H9 (cell line): ENCODE measurements around the gene ZFAND3. TPM values are rescaled to one million over a fixed set of nuclear protein-coding genes. Genes with fewer than 3 reads are reported as not detected.

Experiments
- DNase-seq: peaks from one replicate; pipeline ENCODE4 v3.0.0-alpha.2; 2017
- H2AFZ ChIP-seq: one replicate; pipeline ENCODE4 v1.6.1; 2013; ENCODE audit warnings: mild to moderate bottlenecking, low read length, control low read depth, moderate library complexity
- H2AK5ac ChIP-seq: 2 replicates; pipeline ENCODE4 v1.6.1; 2013; ENCODE audit warnings: low read length, control low read depth, mixed read lengths; ENCODE audit not compliant: insufficient read length
- H2BK120ac ChIP-seq: one replicate; pipeline ENCODE4 v1.6.1; 2013; ENCODE audit warnings: low read depth, mild to moderate bottlenecking, low read length, control low read depth, inconsistent platforms; ENCODE audit not compliant: poor library complexity, severe bottlenecking
- H2BK12ac ChIP-seq: 2 replicates; pipeline ENCODE4 v1.6.1; 2013; ENCODE audit warnings: low read length, control low read depth, mixed read lengths, low read depth; ENCODE audit not compliant: insufficient read length
- H2BK15ac ChIP-seq: 2 replicates; pipeline ENCODE4 v1.6.1; 2013; ENCODE audit warnings: low read depth, low read length, control low read depth
- H2BK20ac ChIP-seq: one replicate; pipeline ENCODE4 v1.6.1; 2013; ENCODE audit warnings: low read depth, mild to moderate bottlenecking, low read length, control low read depth, inconsistent platforms; ENCODE audit not compliant: poor library complexity, severe bottlenecking
- H2BK5ac ChIP-seq: 2 replicates; pipeline ENCODE4 v1.6.1; 2013; ENCODE audit warnings: low read length, control low read depth, mixed read lengths; ENCODE audit not compliant: insufficient read length
- H3K14ac ChIP-seq: 2 replicates; pipeline ENCODE4 v1.6.1; 2013; ENCODE audit warnings: low read length, control low read depth; ENCODE audit not compliant: insufficient read depth
- H3K18ac ChIP-seq: 2 replicates; pipeline ENCODE4 v1.6.1; 2013; ENCODE audit warnings: low read depth, mild to moderate bottlenecking, mixed read lengths, low read length, control low read depth; ENCODE audit not compliant: insufficient read length
- H3K23ac ChIP-seq: 2 replicates; pipeline ENCODE4 v1.6.1; 2013; ENCODE audit warnings: low read length, control low read depth, mixed read lengths, low read depth; ENCODE audit not compliant: insufficient read length
- H3K23me2 ChIP-seq: 2 replicates; pipeline ENCODE4 v1.6.1; 2013; ENCODE audit warnings: low read depth, mild to moderate bottlenecking, mixed read lengths, low read length, control low read depth; ENCODE audit not compliant: insufficient read length, poor library complexity, severe bottlenecking
- H3K27ac ChIP-seq: 2 replicates; pipeline ENCODE4 v1.5.1; 2013; ENCODE audit warnings: low read length, control low read depth, mixed read lengths, low read depth; ENCODE audit not compliant: insufficient read length
- H3K27me3 ChIP-seq: 2 replicates; pipeline ENCODE4 v1.6.1; 2013; ENCODE audit warnings: low read length, control low read depth, inconsistent platforms; ENCODE audit not compliant: insufficient read depth
- H3K4ac ChIP-seq: 2 replicates; pipeline ENCODE4 v1.6.1; 2013; ENCODE audit warnings: low read depth, mild to moderate bottlenecking, control low read depth, inconsistent platforms, low read length, moderate library complexity
- H3K4me1 ChIP-seq: 2 replicates; pipeline ENCODE4 v1.6.1; 2013; ENCODE audit warnings: low read length, control low read depth, inconsistent platforms; ENCODE audit not compliant: insufficient read depth
- H3K4me2 ChIP-seq: 2 replicates; pipeline ENCODE4 v1.6.1; 2013; ENCODE audit warnings: low read length, control low read depth, mixed read lengths; ENCODE audit not compliant: insufficient read length, insufficient read depth
- H3K56ac ChIP-seq: 2 replicates; pipeline ENCODE4 v1.6.1; 2013; ENCODE audit warnings: low read depth, mild to moderate bottlenecking, mixed read lengths, low read length, control low read depth; ENCODE audit not compliant: insufficient read length
- H3K79me1 ChIP-seq: 2 replicates; pipeline ENCODE4 v1.6.1; 2013; ENCODE audit warnings: low read depth, mild to moderate bottlenecking, moderate library complexity, low read length, control low read depth, inconsistent platforms; ENCODE audit not compliant: insufficient read depth, poor library complexity, severe bottlenecking
- H3K79me2 ChIP-seq: 2 replicates; pipeline ENCODE4 v1.6.1; 2013; ENCODE audit warnings: low read length, control low read depth, inconsistent platforms; ENCODE audit not compliant: insufficient read depth
- H3K9ac ChIP-seq: 2 replicates; pipeline ENCODE4 v1.6.1; 2013; ENCODE audit warnings: low read length, control low read depth, mixed read lengths; ENCODE audit not compliant: insufficient read length; ENCODE audit errors: extremely low read depth
- H3K9me3 ChIP-seq: one replicate; pipeline ENCODE4 v1.6.1; 2013; ENCODE audit warnings: low read depth, low read length, inconsistent platforms; ENCODE audit not compliant: control insufficient read depth
- H3T11ph ChIP-seq: one replicate; pipeline ENCODE4 v1.6.1; 2013; ENCODE audit warnings: mild to moderate bottlenecking, low read length, control low read depth, inconsistent platforms
- H4K20me1 ChIP-seq: one replicate; pipeline ENCODE4 v1.6.1; 2013; ENCODE audit not compliant: control insufficient read depth, insufficient read length, insufficient read depth
- H4K5ac ChIP-seq: 2 replicates; pipeline ENCODE4 v1.6.1; 2013; ENCODE audit warnings: low read depth, mild to moderate bottlenecking, mixed read lengths, low read length, control low read depth; ENCODE audit not compliant: insufficient read length
- H4K8ac ChIP-seq: replicated peaks from 2 replicates; pipeline ENCODE4 v1.6.1; 2013; ENCODE audit warnings: low read length, control low read depth, mixed read lengths, low read depth; ENCODE audit not compliant: insufficient read length
- H4K91ac ChIP-seq: 2 replicates; pipeline ENCODE4 v1.6.1; 2013; ENCODE audit warnings: low read depth, mild to moderate bottlenecking, moderate library complexity, mixed read lengths, low read length, control low read depth; ENCODE audit not compliant: insufficient read length
- H3K27ac Mint-ChIP-seq, 3 experiments: 2 replicates in 2 of 3; 3 replicates in 1 of 3; pipeline ENCODE4 v1.8.0; 2020 to 2021; ENCODE audit warnings: mixed read lengths in 3 of 3, mild to moderate bottlenecking in 1 of 3, moderate library complexity in 1 of 3
- H3K27me3 Mint-ChIP-seq: 2 replicates; pipeline ENCODE4 v1.8.0; 2021; ENCODE audit warnings: low read depth, mild to moderate bottlenecking, moderate library complexity, mixed read lengths
- H3K36me3 Mint-ChIP-seq, 3 experiments: 2 replicates in 2 of 3; 3 replicates in 1 of 3; pipeline ENCODE4 v1.8.0; 2020 to 2021; ENCODE audit warnings: low read depth in 3 of 3, mixed read lengths in 3 of 3; ENCODE audit not compliant: insufficient read depth in 1 of 3
- H3K4me1 Mint-ChIP-seq, 2 experiments: 2 replicates each; pipeline ENCODE4 v1.8.0; 2020; ENCODE audit warnings: mixed read lengths in 2 of 2
- H3K4me3 Mint-ChIP-seq, 2 experiments: 2 replicates in 1 of 2; 3 replicates in 1 of 2; pipeline ENCODE4 v1.8.0; 2020 to 2021; ENCODE audit warnings: mild to moderate bottlenecking in 2 of 2, mixed read lengths in 2 of 2, moderate library complexity in 1 of 2
- H3K9me3 Mint-ChIP-seq, 2 experiments: 2 replicates in 1 of 2; 3 replicates in 1 of 2; pipeline ENCODE4 v1.8.0; 2020; ENCODE audit warnings: mild to moderate bottlenecking in 2 of 2, mixed read lengths in 2 of 2, moderate library complexity in 1 of 2
- whole genome bisulfite sequencing: extraction: QIAGEN DNeasy Blood & Tissue Kit; methylation state at CpG from one replicate; pipeline ENCODE4 v1.1.7; 2013; ENCODE audit warnings: missing lambda C conversion rate, low lambda C conversion rate, mixed read lengths; ENCODE audit not compliant: insufficient read length; ENCODE audit errors: extremely low coverage; 5-methylcytosine and 5-hydroxymethylcytosine counted together
- total RNA-seq: library from RNA; stranded (reverse); gene quantifications from 2 replicates; pipeline ENCODE4 v1.2.1, GENCODE V29; 2021
- TF ChIP-seq, protein P1 (sequence below): fragments of 200-600 bp; sonication (generic); conservative IDR thresholded peaks from 3 replicates; pipeline ENCODE4 v1.8.0; 2021; ENCODE audit warnings: antibody characterized with exemption, mild to moderate bottlenecking

The ZFAND3 gene
- total RNA-seq, 1 experiment from 2014 or later = 57.7 TPM

DNA sequence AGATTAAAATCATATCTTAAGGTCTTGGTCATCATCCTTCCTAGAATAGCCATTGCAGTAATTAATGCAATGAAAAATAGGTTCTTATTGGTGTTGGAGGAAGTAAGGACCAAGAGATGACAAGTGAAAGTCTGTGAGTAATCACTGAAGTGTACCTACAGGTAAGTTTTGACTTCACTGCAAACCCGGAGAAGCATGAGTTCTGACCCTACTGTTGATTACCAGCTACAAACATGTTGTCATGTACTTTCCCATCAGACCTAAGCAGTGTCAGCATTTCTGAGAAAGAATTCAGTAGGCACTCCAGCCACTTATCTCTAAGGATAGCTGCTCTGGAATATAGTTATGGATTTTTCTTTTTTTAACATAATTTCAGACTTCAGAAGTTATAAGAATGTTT lies 280.9 kb downstream of the ZFAND3 start:
- Histone ChIP-seq H3K9ac (no peak overlapping the region), H3K4ac (no peak overlapping the region), H3K27me3 (no peaks in the 10 kb centered on the region), H3K23ac (no peak overlapping the region), H3K4me1 (no peaks in the 10 kb centered on the region), H2AK5ac (no peak overlapping the region), H3T11ph (no peak overlapping the region), H3K56ac (no peak overlapping the region), H3K4me2 (no peak overlapping the region), H3K14ac (no peak overlapping the region), H3K79me2 (no peaks in the 10 kb centered on the region), H4K8ac (no peak overlapping the region), H2BK5ac (no peak overlapping the region), H4K20me1 (no peaks in the 10 kb centered on the region), H3K79me1 (no peaks in the 10 kb centered on the region), H3K18ac (no peak overlapping the region), H4K5ac (no peak overlapping the region), H2AFZ (no peak overlapping the region), H2BK12ac (no peak overlapping the region), H4K91ac (no peak overlapping the region), H2BK20ac (no peak overlapping the region), H2BK120ac (no peak overlapping the region), H3K27ac (no peak overlapping the region), H2BK15ac (no peak overlapping the region), H3K23me2 (no peaks in the 10 kb centered on the region), H3K9me3 (no peaks in the 10 kb centered on the region)
- H3K27me3 Mint-ChIP-seq = no peaks in the 10 kb centered on the region
- no peak for DNase-seq
- no CpG with 5 or more reads among the region's 1 CpG for WGBS
- H3K27ac Mint-ChIP-seq = no peak overlapping the region
- peaks cover 2 to 7% of the 10 kb centered on the region in 2 experiments for H3K4me1 Mint-ChIP-seq
- TF ChIP-seq, protein P1, sequence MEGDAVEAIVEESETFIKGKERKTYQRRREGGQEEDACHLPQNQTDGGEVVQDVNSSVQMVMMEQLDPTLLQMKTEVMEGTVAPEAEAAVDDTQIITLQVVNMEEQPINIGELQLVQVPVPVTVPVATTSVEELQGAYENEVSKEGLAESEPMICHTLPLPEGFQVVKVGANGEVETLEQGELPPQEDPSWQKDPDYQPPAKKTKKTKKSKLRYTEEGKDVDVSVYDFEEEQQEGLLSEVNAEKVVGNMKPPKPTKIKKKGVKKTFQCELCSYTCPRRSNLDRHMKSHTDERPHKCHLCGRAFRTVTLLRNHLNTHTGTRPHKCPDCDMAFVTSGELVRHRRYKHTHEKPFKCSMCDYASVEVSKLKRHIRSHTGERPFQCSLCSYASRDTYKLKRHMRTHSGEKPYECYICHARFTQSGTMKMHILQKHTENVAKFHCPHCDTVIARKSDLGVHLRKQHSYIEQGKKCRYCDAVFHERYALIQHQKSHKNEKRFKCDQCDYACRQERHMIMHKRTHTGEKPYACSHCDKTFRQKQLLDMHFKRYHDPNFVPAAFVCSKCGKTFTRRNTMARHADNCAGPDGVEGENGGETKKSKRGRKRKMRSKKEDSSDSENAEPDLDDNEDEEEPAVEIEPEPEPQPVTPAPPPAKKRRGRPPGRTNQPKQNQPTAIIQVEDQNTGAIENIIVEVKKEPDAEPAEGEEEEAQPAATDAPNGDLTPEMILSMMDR = no peak
- H3K9me3 Mint-ChIP-seq = no peaks in the 10 kb centered on the region
- H3K4me3 Mint-ChIP-seq = no peak overlapping the region
- H3K36me3 Mint-ChIP-seq = peaks cover 0 to 4% (median 0%) of the 10 kb centered on the region in 3 experiments; a peak in 1 of 7 replicates
